H9 (cell line): ENCODE data around the gene HUNK. TPM values are rescaled to one million over a fixed set of nuclear protein-coding genes. Genes with fewer than 3 reads are reported as not detected.

ENCODE experiments used
- DNase-seq: peaks from one replicate; pipeline ENCODE4 v3.0.0-alpha.2; 2017
- H2AFZ ChIP-seq: one replicate; pipeline ENCODE4 v1.6.1; 2013; ENCODE audit warnings: mild to moderate bottlenecking, low read length, control low read depth, moderate library complexity
- H2AK5ac ChIP-seq: 2 replicates; pipeline ENCODE4 v1.6.1; 2013; ENCODE audit warnings: low read length, control low read depth, mixed read lengths; ENCODE audit not compliant: insufficient read length
- H2BK120ac ChIP-seq: one replicate; pipeline ENCODE4 v1.6.1; 2013; ENCODE audit warnings: low read depth, mild to moderate bottlenecking, low read length, control low read depth, inconsistent platforms; ENCODE audit not compliant: poor library complexity, severe bottlenecking
- H2BK12ac ChIP-seq: 2 replicates; pipeline ENCODE4 v1.6.1; 2013; ENCODE audit warnings: low read length, control low read depth, mixed read lengths, low read depth; ENCODE audit not compliant: insufficient read length
- H2BK15ac ChIP-seq: 2 replicates; pipeline ENCODE4 v1.6.1; 2013; ENCODE audit warnings: low read depth, low read length, control low read depth
- H2BK20ac ChIP-seq: one replicate; pipeline ENCODE4 v1.6.1; 2013; ENCODE audit warnings: low read depth, mild to moderate bottlenecking, low read length, control low read depth, inconsistent platforms; ENCODE audit not compliant: poor library complexity, severe bottlenecking
- H2BK5ac ChIP-seq: 2 replicates; pipeline ENCODE4 v1.6.1; 2013; ENCODE audit warnings: low read length, control low read depth, mixed read lengths; ENCODE audit not compliant: insufficient read length
- H3K14ac ChIP-seq: 2 replicates; pipeline ENCODE4 v1.6.1; 2013; ENCODE audit warnings: low read length, control low read depth; ENCODE audit not compliant: insufficient read depth
- H3K18ac ChIP-seq: 2 replicates; pipeline ENCODE4 v1.6.1; 2013; ENCODE audit warnings: low read depth, mild to moderate bottlenecking, mixed read lengths, low read length, control low read depth; ENCODE audit not compliant: insufficient read length
- H3K23ac ChIP-seq: 2 replicates; pipeline ENCODE4 v1.6.1; 2013; ENCODE audit warnings: low read length, control low read depth, mixed read lengths, low read depth; ENCODE audit not compliant: insufficient read length
- H3K23me2 ChIP-seq: 2 replicates; pipeline ENCODE4 v1.6.1; 2013; ENCODE audit warnings: low read depth, mild to moderate bottlenecking, mixed read lengths, low read length, control low read depth; ENCODE audit not compliant: insufficient read length, poor library complexity, severe bottlenecking
- H3K27ac ChIP-seq: 2 replicates; pipeline ENCODE4 v1.5.1; 2013; ENCODE audit warnings: low read length, control low read depth, mixed read lengths, low read depth; ENCODE audit not compliant: insufficient read length
- H3K27me3 ChIP-seq: 2 replicates; pipeline ENCODE4 v1.6.1; 2013; ENCODE audit warnings: low read length, control low read depth, inconsistent platforms; ENCODE audit not compliant: insufficient read depth
- H3K4ac ChIP-seq: 2 replicates; pipeline ENCODE4 v1.6.1; 2013; ENCODE audit warnings: low read depth, mild to moderate bottlenecking, control low read depth, inconsistent platforms, low read length, moderate library complexity
- H3K4me1 ChIP-seq: 2 replicates; pipeline ENCODE4 v1.6.1; 2013; ENCODE audit warnings: low read length, control low read depth, inconsistent platforms; ENCODE audit not compliant: insufficient read depth
- H3K4me2 ChIP-seq: 2 replicates; pipeline ENCODE4 v1.6.1; 2013; ENCODE audit warnings: low read length, control low read depth, mixed read lengths; ENCODE audit not compliant: insufficient read length, insufficient read depth
- H3K56ac ChIP-seq: 2 replicates; pipeline ENCODE4 v1.6.1; 2013; ENCODE audit warnings: low read depth, mild to moderate bottlenecking, mixed read lengths, low read length, control low read depth; ENCODE audit not compliant: insufficient read length
- H3K79me1 ChIP-seq: 2 replicates; pipeline ENCODE4 v1.6.1; 2013; ENCODE audit warnings: low read depth, mild to moderate bottlenecking, moderate library complexity, low read length, control low read depth, inconsistent platforms; ENCODE audit not compliant: insufficient read depth, poor library complexity, severe bottlenecking
- H3K79me2 ChIP-seq: 2 replicates; pipeline ENCODE4 v1.6.1; 2013; ENCODE audit warnings: low read length, control low read depth, inconsistent platforms; ENCODE audit not compliant: insufficient read depth
- H3K9ac ChIP-seq: 2 replicates; pipeline ENCODE4 v1.6.1; 2013; ENCODE audit warnings: low read length, control low read depth, mixed read lengths; ENCODE audit not compliant: insufficient read length; ENCODE audit errors: extremely low read depth
- H3K9me3 ChIP-seq: one replicate; pipeline ENCODE4 v1.6.1; 2013; ENCODE audit warnings: low read depth, low read length, inconsistent platforms; ENCODE audit not compliant: control insufficient read depth
- H3T11ph ChIP-seq: one replicate; pipeline ENCODE4 v1.6.1; 2013; ENCODE audit warnings: mild to moderate bottlenecking, low read length, control low read depth, inconsistent platforms
- H4K20me1 ChIP-seq: one replicate; pipeline ENCODE4 v1.6.1; 2013; ENCODE audit not compliant: control insufficient read depth, insufficient read length, insufficient read depth
- H4K5ac ChIP-seq: 2 replicates; pipeline ENCODE4 v1.6.1; 2013; ENCODE audit warnings: low read depth, mild to moderate bottlenecking, mixed read lengths, low read length, control low read depth; ENCODE audit not compliant: insufficient read length
- H4K8ac ChIP-seq: replicated peaks from 2 replicates; pipeline ENCODE4 v1.6.1; 2013; ENCODE audit warnings: low read length, control low read depth, mixed read lengths, low read depth; ENCODE audit not compliant: insufficient read length
- H4K91ac ChIP-seq: 2 replicates; pipeline ENCODE4 v1.6.1; 2013; ENCODE audit warnings: low read depth, mild to moderate bottlenecking, moderate library complexity, mixed read lengths, low read length, control low read depth; ENCODE audit not compliant: insufficient read length
- H3K27ac Mint-ChIP-seq, 3 experiments: 2 replicates in 2 of 3; 3 replicates in 1 of 3; pipeline ENCODE4 v1.8.0; 2020 to 2021; ENCODE audit warnings: mixed read lengths in 3 of 3, mild to moderate bottlenecking in 1 of 3, moderate library complexity in 1 of 3
- H3K27me3 Mint-ChIP-seq: 2 replicates; pipeline ENCODE4 v1.8.0; 2021; ENCODE audit warnings: low read depth, mild to moderate bottlenecking, moderate library complexity, mixed read lengths
- H3K36me3 Mint-ChIP-seq, 3 experiments: 2 replicates in 2 of 3; 3 replicates in 1 of 3; pipeline ENCODE4 v1.8.0; 2020 to 2021; ENCODE audit warnings: low read depth in 3 of 3, mixed read lengths in 3 of 3; ENCODE audit not compliant: insufficient read depth in 1 of 3
- H3K4me1 Mint-ChIP-seq, 2 experiments: 2 replicates each; pipeline ENCODE4 v1.8.0; 2020; ENCODE audit warnings: mixed read lengths in 2 of 2
- H3K4me3 Mint-ChIP-seq, 2 experiments: 2 replicates in 1 of 2; 3 replicates in 1 of 2; pipeline ENCODE4 v1.8.0; 2020 to 2021; ENCODE audit warnings: mild to moderate bottlenecking in 2 of 2, mixed read lengths in 2 of 2, moderate library complexity in 1 of 2
- H3K9me3 Mint-ChIP-seq, 2 experiments: 2 replicates in 1 of 2; 3 replicates in 1 of 2; pipeline ENCODE4 v1.8.0; 2020; ENCODE audit warnings: mild to moderate bottlenecking in 2 of 2, mixed read lengths in 2 of 2, moderate library complexity in 1 of 2
- WGBS: extraction: QIAGEN DNeasy Blood & Tissue Kit; methylation state at CpG from one replicate; pipeline ENCODE4 v1.1.7; 2013; ENCODE audit warnings: missing lambda C conversion rate, low lambda C conversion rate, mixed read lengths; ENCODE audit not compliant: insufficient read length; ENCODE audit errors: extremely low coverage; 5-methylcytosine and 5-hydroxymethylcytosine counted together
- total RNA-seq: library from RNA; stranded (reverse); gene quantifications from 2 replicates; pipeline ENCODE4 v1.2.1, GENCODE V29; 2021
- TF ChIP-seq, protein P1 (sequence below): fragments of 200-600 bp; sonication (generic); conservative IDR thresholded peaks from 3 replicates; pipeline ENCODE4 v1.8.0; 2021; ENCODE audit warnings: antibody characterized with exemption, mild to moderate bottlenecking

HUNK gene
- total RNA-seq, 1 experiment from 2014 or later = 5.8 TPM

DNA sequence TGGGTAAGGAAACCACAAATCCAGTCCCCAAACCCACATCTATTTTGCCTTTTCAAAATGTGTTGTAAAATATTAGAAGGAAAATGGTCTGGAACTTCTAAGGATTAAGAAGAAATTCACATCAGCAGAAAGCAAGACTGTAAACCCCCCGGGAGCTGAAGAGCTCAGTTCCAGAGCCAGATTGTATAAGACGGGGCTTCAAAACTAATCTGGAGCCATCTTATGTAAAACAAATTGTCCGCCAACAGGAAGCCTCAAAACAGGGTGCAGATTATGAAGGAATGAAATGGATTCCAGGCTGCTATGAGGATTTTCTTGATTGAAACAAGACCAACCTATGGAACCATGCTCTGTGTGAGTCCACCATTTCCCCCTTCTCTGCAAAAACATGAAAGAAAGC, 25.1 kb upstream of the HUNK start:
- no peak overlapping the region for H3K27ac Mint-ChIP-seq
- no peak overlapping the region for H3K4me3 Mint-ChIP-seq
- Histone ChIP-seq H2BK15ac (no peak overlapping the region), H3K27me3 (no peaks in the 10 kb centered on the region), H3K4ac (no peak overlapping the region), H3K79me2 (no peaks in the 10 kb centered on the region), H3K23me2 (no peaks in the 10 kb centered on the region), H2AFZ (no peak overlapping the region), H3K56ac (no peak overlapping the region), H2BK12ac (no peak overlapping the region), H3K4me1 (peaks cover 5% of the 10 kb centered on the region), H3K14ac (no peak overlapping the region), H2BK5ac (no peak overlapping the region), H3K9ac (no peak overlapping the region), H3K4me2 (no peak overlapping the region), H3K27ac (no peak overlapping the region), H2BK120ac (no peak overlapping the region), H2BK20ac (no peak overlapping the region), H4K20me1 (no peaks in the 10 kb centered on the region), H2AK5ac (no peak overlapping the region), H4K91ac (no peak overlapping the region), H4K8ac (no peak overlapping the region), H4K5ac (no peak overlapping the region), H3K18ac (no peak overlapping the region), H3K9me3 (no peaks in the 10 kb centered on the region), H3K79me1 (no peaks in the 10 kb centered on the region), H3T11ph (no peak overlapping the region), H3K23ac (no peak overlapping the region)
- WGBS = no CpG with 5 or more reads among the region's 3 CpGs
- H3K36me3 Mint-ChIP-seq = no peaks in the 10 kb centered on the region
- peaks cover 10 to 11% of the 10 kb centered on the region in 2 experiments for H3K4me1 Mint-ChIP-seq
- no peak for DNase-seq
- TF ChIP-seq, protein P1, sequence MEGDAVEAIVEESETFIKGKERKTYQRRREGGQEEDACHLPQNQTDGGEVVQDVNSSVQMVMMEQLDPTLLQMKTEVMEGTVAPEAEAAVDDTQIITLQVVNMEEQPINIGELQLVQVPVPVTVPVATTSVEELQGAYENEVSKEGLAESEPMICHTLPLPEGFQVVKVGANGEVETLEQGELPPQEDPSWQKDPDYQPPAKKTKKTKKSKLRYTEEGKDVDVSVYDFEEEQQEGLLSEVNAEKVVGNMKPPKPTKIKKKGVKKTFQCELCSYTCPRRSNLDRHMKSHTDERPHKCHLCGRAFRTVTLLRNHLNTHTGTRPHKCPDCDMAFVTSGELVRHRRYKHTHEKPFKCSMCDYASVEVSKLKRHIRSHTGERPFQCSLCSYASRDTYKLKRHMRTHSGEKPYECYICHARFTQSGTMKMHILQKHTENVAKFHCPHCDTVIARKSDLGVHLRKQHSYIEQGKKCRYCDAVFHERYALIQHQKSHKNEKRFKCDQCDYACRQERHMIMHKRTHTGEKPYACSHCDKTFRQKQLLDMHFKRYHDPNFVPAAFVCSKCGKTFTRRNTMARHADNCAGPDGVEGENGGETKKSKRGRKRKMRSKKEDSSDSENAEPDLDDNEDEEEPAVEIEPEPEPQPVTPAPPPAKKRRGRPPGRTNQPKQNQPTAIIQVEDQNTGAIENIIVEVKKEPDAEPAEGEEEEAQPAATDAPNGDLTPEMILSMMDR = no peak
- peaks cover 2 to 3% of the 10 kb centered on the region in 2 experiments; a peak in 2 of 5 replicates for H3K9me3 Mint-ChIP-seq
- no peaks in the 10 kb centered on the region; the same call in 1 of the 2 replicates for H3K27me3 Mint-ChIP-seq
